Vagina (tissue), 2 donors: ENCODE measurements around the gene MCCD1. TPM values are rescaled to one million over a fixed set of nuclear protein-coding genes. Genes with fewer than 3 reads are reported as not detected.
"Not testable (repeated sequence)": the region's sequence is repeated elsewhere in the genome, so short reads cannot be mapped to it uniquely, and the experiment has no call there.

ENCODE experiments used
- DNase-seq, 2 donors: peaks; one replicate each; pipeline ENCODE4 v3.0.0-alpha.2; 2017; ENCODE audit errors: extremely low spot score in 2 of 2
- H3K27ac ChIP-seq: fragments of 200-600 bp; sonication (generic); one replicate; pipeline ENCODE4 v1.5.1; 2019
- H3K27me3 ChIP-seq: fragments of 200-600 bp; sonication (generic); one replicate; pipeline ENCODE4 v1.5.1; 2019
- H3K36me3 ChIP-seq, 2 donors: fragments of 200-600 bp; sonication (generic); one replicate each; pipeline ENCODE4 v1.5.1; 2017 to 2019
- H3K4me1 ChIP-seq: fragments of 200-600 bp; sonication (generic); one replicate; pipeline ENCODE4 v1.5.1; 2019
- H3K4me3 ChIP-seq, 2 donors: fragments of 200-600 bp; sonication (generic); 1 replicate in 1 of 2; 2 replicates in 1 of 2; pipeline ENCODE4 v1.5.1; 2016 to 2019
- H3K9me3 ChIP-seq: fragments of 200-600 bp; sonication (generic); one replicate; pipeline ENCODE4 v1.5.1; 2019
- CTCF ChIP-seq, 3 experiments: fragments of 450-650 bp in 2 of 3; fragments of 200-600 bp in 1 of 3; sonication (generic) in 1 of 3; IDR thresholded peaks; one replicate each; pipeline ENCODE4 v1.5.1; 2017 to 2019; ENCODE audit warnings: antibody characterized with exemption in 3 of 3, mild to moderate bottlenecking in 2 of 3, moderate library complexity in 2 of 3
- POLR2A ChIP-seq, 2 donors: fragments of 450-650 bp; IDR thresholded peaks; one replicate each; pipeline ENCODE4 v1.6.1; 2017; ENCODE audit warnings: antibody characterized with exemption in 2 of 2, mild to moderate bottlenecking in 2 of 2, moderate library complexity in 2 of 2
- POLR2AphosphoS5 ChIP-seq, 2 donors: sonication (generic); formaldehyde crosslinking; IDR thresholded peaks; one replicate each; pipeline ENCODE4 v1.9.0; 2017; ENCODE audit warnings: antibody characterized with exemption in 2 of 2, mild to moderate bottlenecking in 2 of 2, low read depth in 1 of 2; ENCODE audit not compliant: insufficient read depth in 1 of 2
- intact Hi-C: fragments of 100-400 bp; cut with DNase I; formaldehyde crosslinking; loops from one replicate; pipeline ENCODE4 v1.15.1; 2023
- total RNA-seq: library from RNA; depleted of rRNA; stranded (reverse); fragments of >200 nt; gene quantifications from one replicate; pipeline ENCODE4 v1.2.3, GENCODE V29; 2016

The MCCD1 gene
- total RNA-seq, 1 donor from 2014 or later: not detected

- Histone ChIP-seq H3K27ac (peak overlapping the region; percentile 83), H3K36me3 (peaks cover 0 to 6% of the 10 kb centered on the region in 2 donors), H3K27me3 (no peaks in the 10 kb centered on the region), H3K9me3 (no peaks in the 10 kb centered on the region), H3K4me1 (peaks cover 33% of the 10 kb centered on the region), H3K4me3 (peak overlapping the region; percentile 36 to 46)
- no peak for TF ChIP-seq POLR2A (IDR thresholded peaks at IDR 0.05)
- no peak for TF ChIP-seq POLR2AphosphoS5 (IDR thresholded peaks at IDR 0.05; ENCODE audit: insufficient read depth in 1 of 2, low read depth in 1 of 2)
- TF ChIP-seq CTCF (IDR thresholded peaks at IDR 0.05): no peak
- intact Hi-C loops: loop anchor here (2.0 kb wide), 1 partner anchor 51 kb away; no protein-coding TSS in a partner anchor
- DNase-seq: no peak
These were observed 19.2 kb downstream of the MCCD1 start for GRCh38 chr6:31547727-31548543.

- no peak for DNase-seq
- Histone ChIP-seq H3K4me1 (peaks cover 29% of the 10 kb centered on the region), H3K9me3 (no peaks in the 10 kb centered on the region), H3K27me3 (no peaks in the 10 kb centered on the region), H3K27ac (peak overlapping the region; percentile 83), H3K36me3 (peaks cover 0 to 6% of the 10 kb centered on the region in 2 donors), H3K4me3 (peak overlapping the region in 1 of 2 donors; percentile 36)
- intact Hi-C loops: no loop called here
- TF ChIP-seq POLR2A (IDR thresholded peaks at IDR 0.05): no peak
- TF ChIP-seq CTCF (IDR thresholded peaks at IDR 0.05): no peak
- TF ChIP-seq POLR2AphosphoS5 (IDR thresholded peaks at IDR 0.05; ENCODE audit: insufficient read depth in 1 of 2, low read depth in 1 of 2): no peak
These were observed 19.7 kb downstream of the MCCD1 start for GRCh38 chr6:31548544-31548873.

- H3K27ac ChIP-seq, intact Hi-C loops, H3K4me3 ChIP-seq, H3K27me3 ChIP-seq, DNase-seq, H3K9me3 ChIP-seq: not testable (repeated sequence)
- Histone ChIP-seq H3K4me1 (peaks cover 21% of the 10 kb centered on the region), H3K36me3 (peaks cover 0 to 12% of the 10 kb centered on the region in 2 donors)
These were observed 22.6 kb downstream of the MCCD1 start for GRCh38 chr6:31551371-31551770.

GRCh38 chr6:31556307-31556706 is 27.5 kb downstream of the MCCD1 start:
- Histone ChIP-seq H3K36me3 (peaks cover 0 to 31% of the 10 kb centered on the region in 2 donors), H3K4me3 (no peak overlapping the region), H3K4me1 (peaks cover 23% of the 10 kb centered on the region), H3K9me3 (no peaks in the 10 kb centered on the region), H3K27me3 (no peaks in the 10 kb centered on the region), H3K27ac (no peak overlapping the region)
- intact Hi-C loops: no loop called here
- TF ChIP-seq POLR2AphosphoS5 (IDR thresholded peaks at IDR 0.05; ENCODE audit: insufficient read depth in 1 of 2, low read depth in 1 of 2): no peak
- no peak for TF ChIP-seq POLR2A (IDR thresholded peaks at IDR 0.05)
- no peak for TF ChIP-seq CTCF (IDR thresholded peaks at IDR 0.05)
- DNase-seq: no peak

- H3K9me3 ChIP-seq: no peaks in the 10 kb centered on the region
- DNase-seq: no peak
- no peak overlapping the region for H3K4me3 ChIP-seq
- no peak for TF ChIP-seq POLR2AphosphoS5 (IDR thresholded peaks at IDR 0.05; ENCODE audit: insufficient read depth in 1 of 2, low read depth in 1 of 2)
- no peak for TF ChIP-seq POLR2A (IDR thresholded peaks at IDR 0.05)
- no peak for TF ChIP-seq CTCF (IDR thresholded peaks at IDR 0.05)
- H3K27me3 ChIP-seq: no peaks in the 10 kb centered on the region
- intact Hi-C loops: no loop called here
- H3K4me1 ChIP-seq: peaks cover 23% of the 10 kb centered on the region
- peaks cover 0 to 31% of the 10 kb centered on the region in 2 donors for H3K36me3 ChIP-seq
- no peak overlapping the region for H3K27ac ChIP-seq
These were observed 28.9 kb downstream of the MCCD1 start for GRCh38 chr6:31557443-31558317.
